ENCODE data around the gene PODN.

The PODN gene

DNA sequence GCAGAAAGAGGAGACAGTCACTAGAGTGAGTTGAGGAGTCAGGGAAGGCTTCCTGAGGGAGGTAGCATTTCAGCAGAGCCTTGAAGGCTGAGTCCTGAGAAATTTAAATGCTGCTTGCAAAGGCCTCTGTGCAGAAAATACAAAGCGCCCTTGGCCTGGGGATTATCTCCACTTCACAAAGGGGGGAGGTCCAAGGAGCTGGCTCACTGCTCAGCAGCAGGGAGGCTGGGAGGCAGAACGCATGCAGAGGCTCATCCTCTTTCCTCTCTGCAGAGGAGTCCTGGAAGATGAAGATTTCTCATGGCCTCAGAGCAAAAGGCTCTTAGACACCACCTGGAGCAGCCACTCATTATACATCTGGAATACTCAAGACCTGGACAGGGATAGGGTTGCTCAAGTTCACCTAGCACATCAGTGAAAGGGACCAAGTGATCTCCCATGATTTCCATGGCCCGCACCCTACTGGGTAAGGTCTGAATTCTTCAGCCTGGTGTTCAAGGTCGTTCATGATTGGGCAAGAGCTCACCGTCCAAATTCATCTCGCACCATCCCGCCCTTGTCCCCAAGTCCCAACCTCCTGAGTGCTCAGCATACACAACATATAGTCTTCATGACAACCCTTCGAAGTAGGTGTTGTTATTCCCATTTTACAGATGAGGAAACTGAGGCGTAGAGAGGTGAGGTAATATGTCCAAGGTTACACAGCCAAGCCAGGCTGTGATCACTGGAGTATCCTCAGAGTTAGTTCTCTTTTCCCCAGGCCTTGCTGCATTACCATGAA, 71.4 kb downstream of the PODN start:
- no peak for DNase-seq

GRCh38 chr1:53134042-53134485, 72.1 kb downstream of the PODN start:
- DNase-seq, result no peak

All from hippocampal formation (tissue), 2 donors.